ENCODE measurements around the gene BTBD16. TPM values are rescaled to one million over a fixed set of nuclear protein-coding genes. Genes with fewer than 3 reads are reported as not detected.

BTBD16 gene
- total and polyA plus RNA-seq, 9 donors = 0.42 to 1.8 TPM; not detected in 7

GRCh38 chr10:122246830-122247520 lies 24.1 kb upstream of the BTBD16 start:
- Histone ChIP-seq H3K9me3 (no peaks in the 10 kb centered on the region), H3K27me3 (no peaks in the 10 kb centered on the region), H3K4me3 (no peak overlapping the region), H3K36me3 (no peaks in the 10 kb centered on the region), H3K4me1 (ENCODE audit: insufficient read depth) (no peaks in the 10 kb centered on the region), H3K27ac (no peak overlapping the region)
- TF ChIP-seq EP300 (IDR thresholded peaks at IDR 0.05) (no peak), POLR2A (IDR thresholded peaks at IDR 0.05) (no peak)
- TF ChIP-seq, protein P1, sequence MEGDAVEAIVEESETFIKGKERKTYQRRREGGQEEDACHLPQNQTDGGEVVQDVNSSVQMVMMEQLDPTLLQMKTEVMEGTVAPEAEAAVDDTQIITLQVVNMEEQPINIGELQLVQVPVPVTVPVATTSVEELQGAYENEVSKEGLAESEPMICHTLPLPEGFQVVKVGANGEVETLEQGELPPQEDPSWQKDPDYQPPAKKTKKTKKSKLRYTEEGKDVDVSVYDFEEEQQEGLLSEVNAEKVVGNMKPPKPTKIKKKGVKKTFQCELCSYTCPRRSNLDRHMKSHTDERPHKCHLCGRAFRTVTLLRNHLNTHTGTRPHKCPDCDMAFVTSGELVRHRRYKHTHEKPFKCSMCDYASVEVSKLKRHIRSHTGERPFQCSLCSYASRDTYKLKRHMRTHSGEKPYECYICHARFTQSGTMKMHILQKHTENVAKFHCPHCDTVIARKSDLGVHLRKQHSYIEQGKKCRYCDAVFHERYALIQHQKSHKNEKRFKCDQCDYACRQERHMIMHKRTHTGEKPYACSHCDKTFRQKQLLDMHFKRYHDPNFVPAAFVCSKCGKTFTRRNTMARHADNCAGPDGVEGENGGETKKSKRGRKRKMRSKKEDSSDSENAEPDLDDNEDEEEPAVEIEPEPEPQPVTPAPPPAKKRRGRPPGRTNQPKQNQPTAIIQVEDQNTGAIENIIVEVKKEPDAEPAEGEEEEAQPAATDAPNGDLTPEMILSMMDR (IDR thresholded peaks at IDR 0.05) = no peak
- no peak for DNase-seq
- WGBS, 3 donors = 88 to 93% (median 93%) methylated on average over 11 of the region's 11 CpGs
- intact Hi-C loops (cut with DNase I) = no loop called here

- 90 to 92% (median 91%) methylated on average over 25 of the region's 25 CpGs for WGBS, 3 donors
- Histone ChIP-seq H3K4me1 (ENCODE audit: insufficient read depth) (no peaks in the 10 kb centered on the region), H3K27ac (no peak overlapping the region), H3K4me3 (no peak overlapping the region), H3K9me3 (no peaks in the 10 kb centered on the region), H3K27me3 (no peaks in the 10 kb centered on the region), H3K36me3 (no peaks in the 10 kb centered on the region)
- TF ChIP-seq POLR2A (IDR thresholded peaks at IDR 0.05) (no peak), EP300 (IDR thresholded peaks at IDR 0.05) (no peak)
- TF ChIP-seq, protein P1 (IDR thresholded peaks at IDR 0.05) = no peak
- intact Hi-C loops (cut with DNase I) = no loop called here
- no peak for DNase-seq
These were observed 22.5 kb upstream of the BTBD16 start for GRCh38 chr10:122248356-122249302.

DNA sequence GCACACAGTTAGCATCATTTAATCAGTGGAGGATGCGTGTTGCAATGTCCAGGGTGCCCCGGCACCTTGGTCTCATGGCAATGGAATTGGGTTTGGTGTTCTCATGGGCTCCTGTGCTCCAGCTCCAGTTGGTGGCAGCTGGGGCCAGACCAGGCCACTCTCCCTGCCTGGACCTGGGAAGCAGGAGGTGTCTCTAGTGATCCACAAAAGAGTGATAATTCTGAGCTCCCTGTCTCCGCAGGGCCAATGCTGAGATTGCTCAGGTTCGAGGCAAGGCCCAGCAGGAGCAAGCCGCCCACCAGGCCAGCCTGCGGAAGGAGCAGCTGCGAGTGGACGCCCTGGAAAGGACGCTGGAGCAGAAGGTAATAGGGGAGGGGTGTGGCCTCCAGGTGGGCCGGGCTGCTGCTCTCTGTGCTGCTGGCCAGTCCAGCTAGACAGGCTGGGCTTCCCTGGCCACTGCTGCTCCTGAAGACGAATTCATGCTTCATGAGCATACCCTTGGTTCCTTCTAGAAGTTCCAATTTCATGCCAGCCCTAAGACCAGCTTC lies 21.7 kb upstream of the BTBD16 start:
- no peak for TF ChIP-seq EP300 (IDR thresholded peaks at IDR 0.05)
- TF ChIP-seq POLR2A (IDR thresholded peaks at IDR 0.05) = no peak
- TF ChIP-seq, protein P1 (IDR thresholded peaks at IDR 0.05) = no peak
- H3K27me3 ChIP-seq = no peaks in the 10 kb centered on the region
- DNase-seq = no peak
- intact Hi-C loops (cut with DNase I) = no loop called here
- H3K9me3 ChIP-seq = no peaks in the 10 kb centered on the region
- H3K4me1 ChIP-seq (ENCODE audit: insufficient read depth) = no peaks in the 10 kb centered on the region
- WGBS, 3 donors = 87 to 89% (median 87%) methylated on average over 11 of the region's 11 CpGs
- no peak overlapping the region for H3K4me3 ChIP-seq
- no peak overlapping the region for H3K27ac ChIP-seq
- H3K36me3 ChIP-seq = no peaks in the 10 kb centered on the region

GRCh38 chr10:122249991-122250750 lies 20.9 kb upstream of the BTBD16 start:
- intact Hi-C loops (cut with DNase I) = no loop called here
- H3K4me1 ChIP-seq (ENCODE audit: insufficient read depth) = no peaks in the 10 kb centered on the region
- no peak overlapping the region for H3K27ac ChIP-seq

More at GRCh38 chr10:122249991-122250750, 20.9 kb upstream of the BTBD16 start:
- Histone ChIP-seq H3K4me3 (no peak overlapping the region), H3K36me3 (no peaks in the 10 kb centered on the region), H3K9me3 (no peaks in the 10 kb centered on the region), H3K27me3 (no peaks in the 10 kb centered on the region)
- WGBS, 3 donors = 64 to 68% (median 68%) methylated on average over 10 of the region's 10 CpGs
- DNase-seq = no peak
- TF ChIP-seq, protein P1 (IDR thresholded peaks at IDR 0.05) = no peak
- no peak for TF ChIP-seq EP300 (IDR thresholded peaks at IDR 0.05)
- no peak for TF ChIP-seq POLR2A (IDR thresholded peaks at IDR 0.05)

Measured in ovary (tissue), 9 donors.